ENCODE measurements around the gene NGFR. TPM values are rescaled to one million over a fixed set of nuclear protein-coding genes. Genes with fewer than 3 reads are reported as not detected.

Gene NGFR
- total RNA-seq, 1 experiment from 2014 or later = 1.6 TPM

DNA sequence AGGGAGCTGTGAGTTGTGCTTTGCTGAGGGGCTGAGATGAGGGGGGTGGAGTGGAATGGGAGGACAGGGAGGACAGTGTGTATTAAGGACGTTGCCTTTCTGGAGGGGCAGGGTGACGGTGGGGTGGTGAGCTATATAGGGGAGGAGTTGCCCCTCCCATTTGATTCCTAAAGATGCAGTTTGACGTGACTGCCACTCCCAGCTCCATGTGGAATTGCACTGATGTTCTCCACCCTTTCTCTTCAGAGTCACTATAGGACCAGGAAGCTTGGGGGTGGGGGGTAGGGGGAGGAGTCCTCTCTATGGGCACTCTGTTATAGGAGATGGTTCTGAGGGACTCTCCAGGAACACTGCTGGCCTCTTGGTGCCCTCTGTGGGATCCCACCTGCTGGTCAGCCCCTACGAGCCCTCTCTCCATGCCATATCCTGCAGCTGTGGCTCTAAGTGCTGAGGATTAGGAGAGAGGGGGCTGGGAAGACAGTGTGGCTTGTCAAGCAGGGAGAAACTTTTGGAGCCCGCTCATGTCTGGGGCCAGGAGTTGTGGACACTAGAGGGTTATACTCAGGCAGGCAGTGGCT is 3.8 kb upstream of the NGFR start:
- in situ Hi-C loops (cut with HindIII; ENCODE audit: low pct_unique_long_range_greater_than_20kb, low sequenced_read_pairs) = no loop called here
- ATAC-seq (no peak), DNase-seq (ENCODE audit: low read depth, low spot score) (no peak)
- BruUV-seq (replicated peaks) = no TSS peak
- H3K9me3 ChIP-seq (ENCODE audit: control insufficient read depth, insufficient read depth, low read depth, low read length) = no peaks in the 10 kb centered on the region
- H3K36me3 ChIP-seq (ENCODE audit: control insufficient read depth, insufficient read depth, low read length) = no peaks in the 10 kb centered on the region
- intact Hi-C loops (cut with micrococcal nuclease; ENCODE audit: unreplicated experiment) = no loop called here
- H3K4me3 ChIP-seq (ENCODE audit: low read depth in 2 of 2, low read length in 2 of 2) = no peak overlapping the region
- ChIA-PET CTCF (interaction anchor here (0.5 to 1.1 kb wide), 4 partner anchors 54 to 186 kb away, joined by 3 to 6 read pairs (median 4); no protein-coding TSS in a partner anchor), POLR2A (no interaction called here)
- peaks cover 5% of the 10 kb centered on the region; the same call in 1 of the 2 replicates for H3K4me1 ChIP-seq (ENCODE audit: control insufficient read depth, insufficient read depth, low read length)
- TF ChIP-seq POLR2AphosphoS5 (IDR thresholded peaks at IDR 0.05; ENCODE audit: low read depth, low read length) (no peak), SIN3A (IDR thresholded peaks at IDR 0.05; ENCODE audit: borderline replicate concordance, insufficient read depth, low read depth, low read length) (no peak), TCF7L2 (IDR thresholded peaks at IDR 0.05; ENCODE audit: low read depth, low read length) (no peak)
- TF ChIP-seq, protein P1, sequence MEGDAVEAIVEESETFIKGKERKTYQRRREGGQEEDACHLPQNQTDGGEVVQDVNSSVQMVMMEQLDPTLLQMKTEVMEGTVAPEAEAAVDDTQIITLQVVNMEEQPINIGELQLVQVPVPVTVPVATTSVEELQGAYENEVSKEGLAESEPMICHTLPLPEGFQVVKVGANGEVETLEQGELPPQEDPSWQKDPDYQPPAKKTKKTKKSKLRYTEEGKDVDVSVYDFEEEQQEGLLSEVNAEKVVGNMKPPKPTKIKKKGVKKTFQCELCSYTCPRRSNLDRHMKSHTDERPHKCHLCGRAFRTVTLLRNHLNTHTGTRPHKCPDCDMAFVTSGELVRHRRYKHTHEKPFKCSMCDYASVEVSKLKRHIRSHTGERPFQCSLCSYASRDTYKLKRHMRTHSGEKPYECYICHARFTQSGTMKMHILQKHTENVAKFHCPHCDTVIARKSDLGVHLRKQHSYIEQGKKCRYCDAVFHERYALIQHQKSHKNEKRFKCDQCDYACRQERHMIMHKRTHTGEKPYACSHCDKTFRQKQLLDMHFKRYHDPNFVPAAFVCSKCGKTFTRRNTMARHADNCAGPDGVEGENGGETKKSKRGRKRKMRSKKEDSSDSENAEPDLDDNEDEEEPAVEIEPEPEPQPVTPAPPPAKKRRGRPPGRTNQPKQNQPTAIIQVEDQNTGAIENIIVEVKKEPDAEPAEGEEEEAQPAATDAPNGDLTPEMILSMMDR (IDR thresholded peaks at IDR 0.05) = no peak
- TF ChIP-seq, protein P2, sequence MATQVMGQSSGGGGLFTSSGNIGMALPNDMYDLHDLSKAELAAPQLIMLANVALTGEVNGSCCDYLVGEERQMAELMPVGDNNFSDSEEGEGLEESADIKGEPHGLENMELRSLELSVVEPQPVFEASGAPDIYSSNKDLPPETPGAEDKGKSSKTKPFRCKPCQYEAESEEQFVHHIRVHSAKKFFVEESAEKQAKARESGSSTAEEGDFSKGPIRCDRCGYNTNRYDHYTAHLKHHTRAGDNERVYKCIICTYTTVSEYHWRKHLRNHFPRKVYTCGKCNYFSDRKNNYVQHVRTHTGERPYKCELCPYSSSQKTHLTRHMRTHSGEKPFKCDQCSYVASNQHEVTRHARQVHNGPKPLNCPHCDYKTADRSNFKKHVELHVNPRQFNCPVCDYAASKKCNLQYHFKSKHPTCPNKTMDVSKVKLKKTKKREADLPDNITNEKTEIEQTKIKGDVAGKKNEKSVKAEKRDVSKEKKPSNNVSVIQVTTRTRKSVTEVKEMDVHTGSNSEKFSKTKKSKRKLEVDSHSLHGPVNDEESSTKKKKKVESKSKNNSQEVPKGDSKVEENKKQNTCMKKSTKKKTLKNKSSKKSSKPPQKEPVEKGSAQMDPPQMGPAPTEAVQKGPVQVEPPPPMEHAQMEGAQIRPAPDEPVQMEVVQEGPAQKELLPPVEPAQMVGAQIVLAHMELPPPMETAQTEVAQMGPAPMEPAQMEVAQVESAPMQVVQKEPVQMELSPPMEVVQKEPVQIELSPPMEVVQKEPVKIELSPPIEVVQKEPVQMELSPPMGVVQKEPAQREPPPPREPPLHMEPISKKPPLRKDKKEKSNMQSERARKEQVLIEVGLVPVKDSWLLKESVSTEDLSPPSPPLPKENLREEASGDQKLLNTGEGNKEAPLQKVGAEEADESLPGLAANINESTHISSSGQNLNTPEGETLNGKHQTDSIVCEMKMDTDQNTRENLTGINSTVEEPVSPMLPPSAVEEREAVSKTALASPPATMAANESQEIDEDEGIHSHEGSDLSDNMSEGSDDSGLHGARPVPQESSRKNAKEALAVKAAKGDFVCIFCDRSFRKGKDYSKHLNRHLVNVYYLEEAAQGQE (IDR thresholded peaks at IDR 0.05; ENCODE audit: insufficient read depth in 1 of 2, low read depth in 2 of 2, low read length in 1 of 2) = no peak
- H3K27ac ChIP-seq (ENCODE audit: low read length) = no peak overlapping the region
- H3K27me3 ChIP-seq (ENCODE audit: control insufficient read depth, insufficient read depth, low read length) = peaks cover 9% of the 10 kb centered on the region

DNA sequence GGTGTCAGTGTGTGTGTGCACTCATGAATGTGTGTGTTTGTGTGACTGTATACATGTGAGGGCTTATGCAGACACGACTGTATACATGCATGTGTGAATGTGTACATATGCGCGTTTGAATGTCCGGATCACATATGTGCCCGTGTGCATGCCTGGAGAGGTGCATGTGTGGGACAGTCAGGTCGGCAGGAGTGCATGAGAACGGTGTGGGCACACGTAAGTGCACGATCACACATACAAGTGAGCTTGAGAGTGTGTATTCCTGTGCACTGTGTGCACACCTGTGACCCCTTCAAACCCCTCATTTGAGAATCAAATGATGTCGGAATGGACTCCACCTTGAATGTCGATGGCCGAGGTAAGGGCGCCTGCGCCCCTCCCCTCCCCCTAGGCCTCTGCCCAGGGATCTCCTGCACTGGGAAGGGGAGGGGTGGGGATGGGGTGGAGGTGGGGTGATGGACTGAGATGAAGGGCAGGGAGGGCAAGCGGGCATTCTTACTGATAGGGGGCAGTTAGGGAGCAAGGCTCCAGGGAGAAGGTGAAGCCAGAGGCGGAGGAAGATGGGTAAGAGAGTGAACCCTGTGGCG is 601 bp upstream of the NGFR start:
- Histone ChIP-seq H3K27me3 (ENCODE audit: control insufficient read depth, insufficient read depth, low read length) (peaks cover 26% of the 10 kb centered on the region), H3K36me3 (ENCODE audit: control insufficient read depth, insufficient read depth, low read length) (no peaks in the 10 kb centered on the region), H3K4me3 (ENCODE audit: low read depth in 2 of 2, low read length in 2 of 2) (peak overlapping the region; percentile 35 to 41), H3K4me1 (ENCODE audit: control insufficient read depth, insufficient read depth, low read length) (peaks cover 13% of the 10 kb centered on the region), H3K9me3 (ENCODE audit: control insufficient read depth, insufficient read depth, low read depth, low read length) (no peaks in the 10 kb centered on the region), H3K27ac (ENCODE audit: low read length) (no peak overlapping the region)
- ChIA-PET POLR2A (no interaction called here), CTCF (no interaction called here)
- TF ChIP-seq, protein P1 (IDR thresholded peaks at IDR 0.05) = no peak
- no peak for TF ChIP-seq POLR2AphosphoS5 (IDR thresholded peaks at IDR 0.05; ENCODE audit: low read depth, low read length)
- TF ChIP-seq TCF7L2 (IDR thresholded peaks at IDR 0.05; ENCODE audit: low read depth, low read length) = no peak
- TF ChIP-seq SIN3A (IDR thresholded peaks at IDR 0.05; ENCODE audit: borderline replicate concordance, insufficient read depth, low read depth, low read length) = no peak
- TF ChIP-seq, protein P2 (IDR thresholded peaks at IDR 0.05; ENCODE audit: insufficient read depth in 1 of 2, low read depth in 2 of 2, low read length in 1 of 2) = no peak
- ATAC-seq = 0 out of 2 replicates have a peak, but pooled peaks have one; percentile 1
- BruUV-seq (replicated peaks) = no TSS peak
- DNase-seq (ENCODE audit: low read depth, low spot score) = no peak
- intact Hi-C loops (cut with micrococcal nuclease; ENCODE audit: unreplicated experiment) (no loop called here), in situ Hi-C loops (cut with HindIII; ENCODE audit: low pct_unique_long_range_greater_than_20kb, low sequenced_read_pairs) (no loop called here)
